Measurements from ENCODE around the gene GALNT9. TPM values are rescaled to one million over a fixed set of nuclear protein-coding genes. Genes with fewer than 3 reads are reported as not detected.

Gene GALNT9
- total and polyA plus RNA-seq, 8 donors, result 0.15 to 3.1 (median 0.19) TPM; not detected in 5

GRCh38 chr12:132217371-132217770 is 112.0 kb downstream of the GALNT9 start:
- no peaks in the 10 kb centered on the region for H3K36me3 ChIP-seq
- no peak overlapping the region for H3K27ac ChIP-seq
- peaks cover 0 to 73% (median 0%) of the 10 kb centered on the region in 3 donors for H3K27me3 ChIP-seq
- 88 to 98% (median 95%) methylated on average over 1 of the region's 1 CpG for WGBS, 5 donors
- no peak overlapping the region for H3K4me3 ChIP-seq
- no peak for TF ChIP-seq POLR2AphosphoS5 (IDR thresholded peaks at IDR 0.05)
- no peak for TF ChIP-seq POLR2A (IDR thresholded peaks at IDR 0.05)
- no peak for TF ChIP-seq EP300 (IDR thresholded peaks at IDR 0.05)
- no peak for TF ChIP-seq CTCF (IDR thresholded peaks at IDR 0.05)
- peaks cover 0 to 2% (median 0%) of the 10 kb centered on the region in 4 donors for H3K4me1 ChIP-seq
- DNase-seq, result no peak
- intact Hi-C loops (cut with DNase I; ENCODE audit: low total_unique reads), result loop anchor here (5.0 kb wide), 1 partner anchor 65 kb away; no protein-coding TSS in a partner anchor
- H3K9me3 ChIP-seq, result no peaks in the 10 kb centered on the region

GRCh38 chr12:132216354-132216987 is 112.9 kb downstream of the GALNT9 start:
- intact Hi-C loops (cut with DNase I; ENCODE audit: low total_unique reads), result loop anchor here (5.0 kb wide), 1 partner anchor 64 kb away; no protein-coding TSS in a partner anchor
- no peak for TF ChIP-seq EP300 (IDR thresholded peaks at IDR 0.05)
- TF ChIP-seq POLR2A (IDR thresholded peaks at IDR 0.05), result no peak
- TF ChIP-seq CTCF (IDR thresholded peaks at IDR 0.05), result no peak
- TF ChIP-seq POLR2AphosphoS5 (IDR thresholded peaks at IDR 0.05), result no peak
- DNase-seq, result no peak
- Histone ChIP-seq H3K27me3 (peaks cover 0 to 65% (median 0%) of the 10 kb centered on the region in 3 donors), H3K9me3 (no peaks in the 10 kb centered on the region), H3K4me3 (no peak overlapping the region), H3K27ac (no peak overlapping the region), H3K36me3 (no peaks in the 10 kb centered on the region), H3K4me1 (no peaks in the 10 kb centered on the region)
- WGBS, 5 donors, result 66 to 75% (median 74%) methylated on average over 19 to 21 of the region's 21 CpGs

GRCh38 chr12:132215299-132215989 is 113.9 kb downstream of the GALNT9 start:
- Histone ChIP-seq H3K27me3 (peaks cover 0 to 56% (median 0%) of the 10 kb centered on the region in 3 donors), H3K4me3 (no peak overlapping the region), H3K4me1 (no peaks in the 10 kb centered on the region), H3K9me3 (no peaks in the 10 kb centered on the region), H3K27ac (no peak overlapping the region), H3K36me3 (no peaks in the 10 kb centered on the region)
- intact Hi-C loops (cut with DNase I; ENCODE audit: low total_unique reads), result loop anchor here (5.0 kb wide), 1 partner anchor 63 kb away; no protein-coding TSS in a partner anchor
- DNase-seq, result no peak
- WGBS, 5 donors, result 69 to 79% (median 75%) methylated on average over 18 to 28 of the region's 28 CpGs
- no peak for TF ChIP-seq POLR2A (IDR thresholded peaks at IDR 0.05)

GRCh38 chr12:132214891-132215290 is 114.5 kb downstream of the GALNT9 start:
- Histone ChIP-seq H3K27me3 (peaks cover 0 to 51% (median 0%) of the 10 kb centered on the region in 3 donors), H3K36me3 (no peaks in the 10 kb centered on the region), H3K27ac (no peak overlapping the region), H3K4me1 (no peaks in the 10 kb centered on the region), H3K4me3 (no peak overlapping the region), H3K9me3 (no peaks in the 10 kb centered on the region)
- WGBS, 5 donors, result 52 to 77% (median 65%) methylated on average over 12 to 22 of the region's 22 CpGs
- no peak for DNase-seq
- TF ChIP-seq POLR2A (IDR thresholded peaks at IDR 0.05) (no peak), CTCF (IDR thresholded peaks at IDR 0.05) (no peak), POLR2AphosphoS5 (IDR thresholded peaks at IDR 0.05) (no peak), EP300 (IDR thresholded peaks at IDR 0.05) (no peak)
- intact Hi-C loops (cut with DNase I; ENCODE audit: low total_unique reads), result loop anchor here (5.0 kb wide), 1 partner anchor 63 kb away; no protein-coding TSS in a partner anchor
